KMS-11 (cell line): ENCODE results near the gene IGF2R.

Experiments used
- H2AFZ ChIP-seq: fragments of 200-600 bp; sonication (generic); 2 replicates; pipeline ENCODE4 v1.6.1; 2016; ENCODE audit warnings: antibody characterized with exemption, mixed run types, low read depth
- H3K27ac ChIP-seq: fragments of 200-600 bp; sonication (generic); 2 replicates; pipeline ENCODE4 v1.6.1; 2016; ENCODE audit warnings: mild to moderate bottlenecking, mixed run types
- H3K27me3 ChIP-seq: fragments of 200-600 bp; sonication (generic); 2 replicates; pipeline ENCODE4 v1.6.1; 2017; ENCODE audit warnings: mild to moderate bottlenecking, low read depth, mixed run types, moderate library complexity; ENCODE audit not compliant: insufficient read depth
- H3K36me3 ChIP-seq: fragments of 200-600 bp; sonication (generic); 2 replicates; pipeline ENCODE4 v1.6.1; 2017; ENCODE audit warnings: mild to moderate bottlenecking, mixed run types; ENCODE audit not compliant: insufficient read depth
- H3K4me1 ChIP-seq: fragments of 200-600 bp; sonication (generic); 2 replicates; pipeline ENCODE4 v1.6.1; 2016; ENCODE audit warnings: mild to moderate bottlenecking, low read depth, mixed run types; ENCODE audit not compliant: poor library complexity, severe bottlenecking
- H3K4me2 ChIP-seq: fragments of 200-600 bp; sonication (generic); 2 replicates; pipeline ENCODE4 v1.7.0; 2016; ENCODE audit warnings: mild to moderate bottlenecking, mixed run types
- H3K4me3 ChIP-seq: fragments of 200-600 bp; sonication (generic); IDR thresholded peaks from 2 replicates; pipeline ENCODE4 v1.6.1; 2017; ENCODE audit warnings: low read depth, low read length, mixed read lengths; ENCODE audit not compliant: insufficient read depth
- H3K79me2 ChIP-seq: fragments of 200-600 bp; sonication (generic); 2 replicates; pipeline ENCODE4 v1.6.1; 2016; ENCODE audit warnings: low read depth, mixed run types; ENCODE audit not compliant: insufficient read depth
- H3K9ac ChIP-seq: fragments of 200-600 bp; sonication (generic); 2 replicates; pipeline ENCODE4 v1.6.1; 2016; ENCODE audit warnings: mild to moderate bottlenecking, mixed run types
- H4K20me1 ChIP-seq: fragments of 200-600 bp; sonication (generic); 2 replicates; pipeline ENCODE4 v1.6.1; 2016; ENCODE audit warnings: mild to moderate bottlenecking, mixed run types; ENCODE audit not compliant: insufficient read depth
- CTCF ChIP-seq: fragments of 200-600 bp; sonication (generic); conservative IDR thresholded peaks from 2 replicates; pipeline ENCODE4 v1.6.1; 2017; ENCODE audit warnings: low read depth, mild to moderate bottlenecking, antibody characterized with exemption, low read length, moderate library complexity, mixed read lengths

IGF2R gene

GRCh38 chr6:160044687-160045086, 75.8 kb downstream of the IGF2R start:
- no peaks in the 10 kb centered on the region for H3K79me2 ChIP-seq
- no peak overlapping the region for H3K4me2 ChIP-seq
- H3K36me3 ChIP-seq = peaks cover 8% of the 10 kb centered on the region; the same call in 1 of the 2 replicates
- no peak overlapping the region for H3K4me3 ChIP-seq
- H2AFZ ChIP-seq = no peak overlapping the region
- TF ChIP-seq CTCF = no peak
- H3K27ac ChIP-seq = no peak overlapping the region
- no peak overlapping the region for H3K9ac ChIP-seq
- H4K20me1 ChIP-seq = no peaks in the 10 kb centered on the region
- no peaks in the 10 kb centered on the region for H3K27me3 ChIP-seq
- peaks cover 15% of the 10 kb centered on the region for H3K4me1 ChIP-seq

GRCh38 chr6:160048471-160048870, 79.6 kb downstream of the IGF2R start:
- no peak for TF ChIP-seq CTCF
- H3K36me3 ChIP-seq = peaks cover 12% of the 10 kb centered on the region; the same call in 1 of the 2 replicates
- peaks cover 8% of the 10 kb centered on the region for H3K4me1 ChIP-seq
- no peaks in the 10 kb centered on the region for H3K27me3 ChIP-seq
- no peak overlapping the region for H3K27ac ChIP-seq
- no peaks in the 10 kb centered on the region for H4K20me1 ChIP-seq
- no peak overlapping the region for H3K4me3 ChIP-seq
- H3K79me2 ChIP-seq = no peaks in the 10 kb centered on the region
- H2AFZ ChIP-seq = no peak overlapping the region
- no peak overlapping the region for H3K4me2 ChIP-seq
- H3K9ac ChIP-seq = no peak overlapping the region

GRCh38 chr6:160049346-160049745, 80.5 kb downstream of the IGF2R start:
- H3K79me2 ChIP-seq = no peaks in the 10 kb centered on the region
- H3K36me3 ChIP-seq = peaks cover 7% of the 10 kb centered on the region; the same call in 1 of the 2 replicates
- H3K27me3 ChIP-seq = no peaks in the 10 kb centered on the region
- H3K4me3 ChIP-seq = no peak overlapping the region
- H3K4me1 ChIP-seq = peaks cover 8% of the 10 kb centered on the region
- TF ChIP-seq CTCF = no peak
- no peak overlapping the region for H3K27ac ChIP-seq
- H2AFZ ChIP-seq = no peak overlapping the region
- no peaks in the 10 kb centered on the region for H4K20me1 ChIP-seq
- no peak overlapping the region for H3K9ac ChIP-seq
- H3K4me2 ChIP-seq = no peak overlapping the region

- H3K4me1 ChIP-seq = peaks cover 8% of the 10 kb centered on the region
- no peak overlapping the region for H3K9ac ChIP-seq
- H3K79me2 ChIP-seq = no peaks in the 10 kb centered on the region
- H3K4me2 ChIP-seq = no peak overlapping the region
- H2AFZ ChIP-seq = no peak overlapping the region
- H3K27ac ChIP-seq = no peak overlapping the region
- peaks cover 4% of the 10 kb centered on the region; the same call in 1 of the 2 replicates for H3K36me3 ChIP-seq
- TF ChIP-seq CTCF = no peak
- no peaks in the 10 kb centered on the region for H3K27me3 ChIP-seq
- H4K20me1 ChIP-seq = no peaks in the 10 kb centered on the region
- H3K4me3 ChIP-seq = no peak overlapping the region
Measured at GRCh38 chr6:160050022-160050421, 81.1 kb downstream of the IGF2R start.
